Measurements from ENCODE around the gene COQ8B.

DNA sequence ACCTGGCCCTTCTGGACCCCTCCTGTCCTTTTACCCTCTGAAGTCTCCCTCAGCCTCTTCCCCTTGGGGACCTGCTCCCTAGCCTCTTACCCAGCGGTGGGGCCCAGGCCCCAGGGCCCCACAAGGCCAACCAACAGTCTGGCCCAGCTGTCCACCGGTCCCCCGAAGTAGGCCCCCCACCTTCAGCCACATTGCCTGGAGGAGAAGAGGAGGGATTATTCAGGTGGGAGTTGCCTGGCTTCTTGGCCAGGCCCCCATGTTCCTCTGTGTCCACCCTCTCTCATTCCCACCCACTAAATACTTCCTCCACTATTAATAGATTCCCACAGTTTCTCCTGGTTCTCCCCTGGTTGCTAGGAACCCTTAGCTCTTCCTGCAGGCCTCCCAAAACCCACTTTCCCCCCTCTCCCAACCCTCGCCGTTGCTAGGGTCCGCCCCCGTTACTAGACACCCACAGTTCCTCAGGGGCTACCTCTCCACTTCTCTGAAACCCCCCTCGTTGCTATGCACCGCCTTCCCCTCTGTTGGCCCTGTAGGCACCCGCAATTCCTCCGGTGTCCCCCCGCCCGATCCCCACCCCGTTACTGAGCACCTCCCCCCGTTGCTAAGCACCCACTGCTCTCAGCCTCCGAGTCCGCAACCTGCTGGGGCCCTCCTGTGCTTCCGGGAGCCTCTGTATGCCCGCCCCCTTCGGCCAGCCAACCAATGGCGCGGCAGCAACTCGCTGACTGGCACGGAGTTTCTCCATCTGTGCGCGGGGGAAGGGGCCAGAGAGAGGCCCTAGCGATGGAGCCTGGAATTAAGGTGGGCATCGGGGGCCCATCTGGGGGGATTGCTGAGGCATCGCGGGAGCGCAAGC is 2.0 kb downstream of the COQ8B start:
- TF ChIP-seq, protein P1, sequence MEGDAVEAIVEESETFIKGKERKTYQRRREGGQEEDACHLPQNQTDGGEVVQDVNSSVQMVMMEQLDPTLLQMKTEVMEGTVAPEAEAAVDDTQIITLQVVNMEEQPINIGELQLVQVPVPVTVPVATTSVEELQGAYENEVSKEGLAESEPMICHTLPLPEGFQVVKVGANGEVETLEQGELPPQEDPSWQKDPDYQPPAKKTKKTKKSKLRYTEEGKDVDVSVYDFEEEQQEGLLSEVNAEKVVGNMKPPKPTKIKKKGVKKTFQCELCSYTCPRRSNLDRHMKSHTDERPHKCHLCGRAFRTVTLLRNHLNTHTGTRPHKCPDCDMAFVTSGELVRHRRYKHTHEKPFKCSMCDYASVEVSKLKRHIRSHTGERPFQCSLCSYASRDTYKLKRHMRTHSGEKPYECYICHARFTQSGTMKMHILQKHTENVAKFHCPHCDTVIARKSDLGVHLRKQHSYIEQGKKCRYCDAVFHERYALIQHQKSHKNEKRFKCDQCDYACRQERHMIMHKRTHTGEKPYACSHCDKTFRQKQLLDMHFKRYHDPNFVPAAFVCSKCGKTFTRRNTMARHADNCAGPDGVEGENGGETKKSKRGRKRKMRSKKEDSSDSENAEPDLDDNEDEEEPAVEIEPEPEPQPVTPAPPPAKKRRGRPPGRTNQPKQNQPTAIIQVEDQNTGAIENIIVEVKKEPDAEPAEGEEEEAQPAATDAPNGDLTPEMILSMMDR (IDR thresholded peaks at IDR 0.05), result no peak
- no peak for TF ChIP-seq ZFX (IDR thresholded peaks at IDR 0.05; ENCODE audit: borderline replicate concordance)
